GM19240 (cell line): Measurements from ENCODE around the gene UGGT2.
"Not testable (repeated sequence)": the region's sequence is repeated elsewhere in the genome, so short reads cannot be mapped to it uniquely, and the experiment has no call there.

Source experiments
- DNase-seq: peaks from one replicate; pipeline ENCODE4 v3.0.0; 2011; ENCODE audit warnings: low spot score; ENCODE audit not compliant: insufficient read length

Gene UGGT2

DNA sequence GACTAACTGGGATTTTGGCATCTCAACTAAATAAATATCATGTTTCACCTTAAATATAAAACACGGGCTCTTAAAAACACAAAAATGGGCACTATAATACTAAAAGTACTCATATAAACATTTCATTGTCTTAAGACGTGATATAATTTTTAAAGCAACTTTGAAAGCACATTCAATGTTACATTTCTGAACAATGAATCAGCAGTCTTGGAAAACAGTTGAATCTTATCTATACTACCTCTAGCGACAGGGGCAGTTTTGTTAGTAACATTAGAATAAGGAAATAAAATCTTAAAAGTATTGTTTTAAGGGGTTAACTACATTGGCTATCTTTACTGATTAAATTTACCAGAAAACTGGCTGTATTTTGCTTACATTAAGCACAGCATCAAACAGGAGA is 156.9 kb downstream of the UGGT2 start:
- no peak for DNase-seq

DNA sequence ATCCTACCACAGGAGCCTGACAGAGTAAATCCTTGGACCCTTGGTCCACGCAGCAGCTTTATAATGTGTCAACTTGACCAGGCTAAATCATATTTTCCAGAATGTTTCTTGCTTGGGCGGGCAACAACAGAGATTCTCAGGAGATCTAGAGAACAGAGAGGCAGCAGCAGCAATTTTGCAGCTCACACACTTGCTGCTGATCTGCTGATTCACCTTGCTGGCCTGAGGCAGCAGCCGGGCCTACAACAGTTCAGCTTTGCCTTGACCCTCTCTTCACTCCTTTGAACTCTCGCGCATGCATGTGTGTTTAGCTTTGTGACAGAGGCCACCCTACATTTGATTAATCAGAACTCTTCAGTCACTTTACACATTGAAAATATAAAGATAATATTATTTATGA is 159.3 kb downstream of the UGGT2 start:
- DNase-seq = no peak

DNA sequence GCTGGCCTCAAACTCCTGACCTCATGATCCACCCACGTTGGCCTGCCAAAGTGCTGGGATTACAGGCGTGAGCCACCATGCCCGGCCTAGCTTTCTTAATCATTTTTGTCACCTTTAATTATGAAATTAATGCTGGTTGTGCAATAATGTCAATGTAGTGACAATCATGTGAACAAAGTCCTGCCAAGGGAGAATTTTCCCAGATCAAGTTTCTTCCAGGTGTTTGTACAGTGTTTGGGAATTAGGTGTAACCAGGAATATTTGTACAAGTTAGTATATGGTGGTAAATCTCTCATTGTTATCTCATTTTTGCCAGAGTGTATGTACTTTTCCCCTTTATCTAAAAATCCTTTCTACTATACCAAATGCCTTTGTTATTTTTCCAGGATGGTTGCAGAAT is 171.1 kb downstream of the UGGT2 start:
- no peak for DNase-seq

DNA sequence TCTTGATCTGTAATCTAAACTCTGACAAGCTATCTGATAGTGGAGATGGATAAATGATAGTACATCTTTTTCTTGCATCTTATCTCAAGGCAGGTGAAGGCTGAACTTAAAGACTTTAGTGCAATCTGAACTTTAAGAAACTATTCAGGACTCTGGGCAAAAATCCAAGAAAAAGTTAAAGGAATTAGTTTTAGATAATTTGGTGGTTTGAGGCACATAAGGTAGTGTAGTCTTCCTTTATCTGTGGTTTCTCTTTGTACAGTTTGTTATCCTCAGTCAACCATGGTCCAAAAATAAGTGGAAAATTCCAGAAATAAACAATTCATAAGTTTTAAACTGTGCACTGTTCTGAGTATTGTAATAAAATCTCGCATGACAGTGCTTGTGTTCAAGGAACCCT is 172.9 kb downstream of the UGGT2 start:
- no peak for DNase-seq

DNA sequence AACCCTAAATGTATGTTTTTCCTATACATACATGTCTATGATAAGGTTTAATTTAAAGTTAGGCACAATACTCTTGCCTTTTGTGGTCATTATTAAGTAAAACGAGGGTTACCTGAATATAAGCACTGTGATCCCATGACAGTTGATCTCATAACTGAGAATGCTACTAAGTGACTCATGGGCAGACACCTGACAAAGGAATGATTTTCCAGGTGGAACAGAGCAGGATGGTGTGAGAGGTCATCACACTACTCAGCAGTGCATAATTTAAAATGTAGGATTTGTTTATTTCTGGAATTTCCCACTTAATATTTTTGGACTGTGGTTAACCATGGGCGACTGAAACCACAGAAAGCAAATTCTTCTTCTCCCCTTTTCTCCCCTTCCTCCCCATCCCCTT is 178.9 kb downstream of the UGGT2 start:
- no peak for DNase-seq

DNA sequence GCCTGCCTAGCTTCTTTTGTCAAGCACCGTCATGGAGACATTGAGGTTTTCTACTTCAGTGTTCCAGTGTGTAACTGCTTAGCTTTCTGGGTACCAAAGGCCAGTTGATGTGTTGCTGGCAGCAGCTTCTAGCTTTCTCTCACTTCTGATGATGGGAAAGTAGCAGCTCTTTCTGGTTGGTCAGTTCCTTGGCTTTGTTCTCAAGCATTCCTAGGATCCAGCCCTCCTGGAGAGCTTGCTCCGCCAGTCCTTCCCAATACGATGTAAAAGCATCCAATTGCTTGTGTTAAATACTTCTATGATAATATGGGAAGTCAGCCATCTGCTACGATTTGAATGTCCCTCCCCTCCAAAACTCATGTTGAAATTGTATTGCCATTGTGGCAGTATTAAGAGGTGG is 182.8 kb downstream of the UGGT2 start:
- no peak for DNase-seq

DNA sequence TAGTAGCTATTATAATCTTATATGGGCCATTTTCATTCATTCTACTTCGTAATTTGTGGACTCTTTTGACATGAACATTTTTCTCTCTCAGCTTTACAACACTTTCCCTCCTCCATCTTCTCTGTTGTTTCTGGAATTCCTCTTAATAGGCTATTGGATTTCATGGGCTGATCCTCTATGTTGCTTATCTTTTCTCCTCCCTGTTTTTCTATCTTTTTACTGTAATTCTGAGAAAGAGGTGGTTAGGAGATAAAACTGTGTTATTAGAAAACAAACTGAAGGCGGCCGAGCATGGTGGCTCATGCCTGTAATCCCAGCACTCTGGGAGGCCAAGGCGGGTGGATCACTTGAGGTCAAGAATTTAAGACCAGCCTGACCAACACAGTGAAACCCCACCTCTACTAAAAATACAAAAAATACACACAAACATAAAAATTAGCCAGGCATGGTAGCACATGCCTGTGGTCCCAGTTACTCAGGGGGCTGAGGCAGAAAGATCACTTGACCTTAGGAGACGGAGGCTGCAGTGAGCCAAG is 188.1 kb downstream of the UGGT2 start:
- no peak for DNase-seq

DNA sequence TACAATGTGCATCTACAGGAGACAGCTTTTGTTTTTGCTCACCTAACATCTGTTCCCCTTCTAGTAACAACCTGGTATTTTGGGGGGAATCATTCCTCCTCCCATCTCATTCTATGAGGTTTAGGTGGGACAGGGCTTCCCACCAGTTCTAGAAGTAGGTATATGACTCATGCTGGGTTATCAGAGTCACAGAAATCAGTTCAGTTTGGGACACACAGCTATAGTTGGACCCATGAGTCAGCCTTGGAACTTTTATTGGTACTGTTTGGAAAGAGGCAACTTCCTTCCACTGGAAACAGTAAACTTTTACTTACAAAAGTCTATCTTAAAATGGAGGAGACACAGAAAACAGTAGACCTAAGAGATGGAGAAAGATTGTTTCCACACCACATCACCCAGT is 190.8 kb downstream of the UGGT2 start:
- DNase-seq = no peak

DNA sequence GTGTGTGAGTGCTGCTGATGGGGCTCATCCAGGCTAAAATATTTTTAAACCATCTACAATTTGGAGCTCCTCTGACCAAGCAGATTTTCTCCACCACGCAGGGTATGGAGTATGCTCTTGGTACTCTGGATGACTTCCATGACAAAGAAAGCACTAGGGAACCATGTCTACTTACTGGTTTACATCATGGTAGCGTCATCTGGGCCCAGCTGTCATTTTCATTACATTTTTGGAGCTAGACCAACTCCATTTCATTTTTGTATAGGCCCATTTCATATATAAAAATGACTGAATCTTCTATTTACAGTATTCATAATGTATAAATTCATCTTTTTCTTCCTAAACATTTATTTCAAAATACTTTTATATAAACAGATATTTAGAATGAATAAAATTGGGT is 191.9 kb downstream of the UGGT2 start:
- no peak for DNase-seq

DNA sequence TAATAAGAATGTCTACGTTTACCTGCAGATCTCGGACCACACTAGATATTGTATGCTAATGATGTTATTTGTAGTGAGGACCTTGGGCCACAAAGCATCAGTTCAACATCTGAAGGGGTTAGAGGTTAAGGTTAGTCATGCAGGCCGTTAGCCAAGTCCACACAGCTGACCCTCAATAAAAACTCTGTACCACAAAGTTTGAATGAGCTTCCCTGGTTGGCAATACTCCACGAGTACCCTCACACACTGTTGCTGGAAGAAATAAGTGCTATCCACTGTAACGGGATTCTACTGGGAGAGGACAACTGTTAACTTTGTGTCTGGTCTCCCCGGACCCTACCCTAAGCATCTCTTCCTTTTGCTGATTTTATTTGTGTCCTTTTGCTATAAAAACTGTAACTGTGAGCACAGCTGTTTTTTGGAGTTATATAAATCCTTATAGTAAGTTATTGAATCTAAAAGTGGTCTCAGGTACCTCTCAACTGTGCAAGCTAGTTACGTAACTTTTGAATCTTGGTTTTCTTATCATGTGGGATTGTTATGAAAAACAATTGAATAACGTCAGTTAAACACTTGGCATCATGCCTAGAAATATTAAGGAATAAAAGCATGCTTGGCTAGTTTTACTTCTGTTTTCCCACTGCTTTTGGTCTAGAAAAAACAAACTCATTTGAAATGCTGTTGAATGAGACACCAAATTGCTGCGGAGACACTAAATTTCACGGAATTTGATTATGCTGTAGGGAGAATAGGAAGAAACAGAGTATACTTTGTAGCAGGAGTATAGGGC is 194.7 kb downstream of the UGGT2 start:
- DNase-seq = no peak

DNA sequence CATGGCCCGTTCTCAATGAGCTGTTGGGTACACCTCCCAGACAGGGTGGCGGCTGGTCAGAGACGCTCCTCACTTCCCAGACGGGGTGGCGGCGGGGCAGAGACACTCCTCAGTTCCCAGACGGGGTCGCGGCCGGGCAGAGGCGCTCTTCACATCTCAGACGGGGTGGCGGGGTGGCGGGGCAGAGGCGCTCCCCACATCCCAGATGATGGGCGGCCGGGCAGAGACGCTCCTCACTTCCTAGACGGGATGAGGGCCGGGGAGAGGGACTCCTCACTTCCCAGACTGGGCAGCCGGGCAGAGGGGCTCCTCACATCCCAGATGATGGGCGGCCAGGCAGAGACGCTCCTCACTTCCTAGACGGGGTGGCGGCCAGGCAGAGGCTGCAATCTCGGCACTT is 207.5 kb downstream of the UGGT2 start:
- not testable (repeated sequence) for DNase-seq

DNA sequence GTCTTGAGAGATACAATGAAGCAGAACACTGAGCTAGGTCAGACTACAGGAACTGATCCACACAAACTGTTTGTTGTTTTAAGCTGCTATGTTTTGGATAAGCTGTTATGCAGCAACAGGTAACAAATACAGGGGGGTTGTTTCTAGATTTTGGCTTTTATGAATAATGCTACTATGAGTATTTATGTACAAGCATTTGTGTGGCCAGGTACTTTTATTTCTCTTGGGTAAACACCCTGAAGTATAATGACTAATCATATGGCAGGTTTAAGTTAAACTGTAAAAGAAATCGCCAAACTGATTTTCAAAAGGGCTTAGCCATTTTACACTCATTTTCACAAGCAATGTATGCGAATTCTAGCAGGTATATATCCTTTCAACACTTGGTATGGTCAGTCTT is 210.3 kb downstream of the UGGT2 start:
- DNase-seq = no peak

DNA sequence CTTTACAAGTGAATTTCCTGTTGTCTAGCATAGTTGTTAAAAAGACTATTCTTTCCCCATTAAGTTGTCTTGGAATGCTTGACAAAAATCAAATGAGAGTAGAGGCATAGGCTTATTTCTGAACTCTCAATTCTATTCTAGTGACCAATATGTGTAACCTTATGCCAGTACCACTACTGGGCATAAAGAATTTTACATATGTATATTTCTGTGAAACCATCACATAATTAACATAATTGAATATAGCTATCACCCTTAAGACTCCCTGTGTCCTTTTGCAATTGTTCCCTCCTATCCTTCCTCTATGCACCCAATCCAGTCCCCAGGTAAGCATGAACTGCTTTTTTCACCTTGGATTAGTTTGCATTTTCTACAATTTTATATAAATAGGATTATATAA is 211.3 kb downstream of the UGGT2 start:
- no peak for DNase-seq

DNA sequence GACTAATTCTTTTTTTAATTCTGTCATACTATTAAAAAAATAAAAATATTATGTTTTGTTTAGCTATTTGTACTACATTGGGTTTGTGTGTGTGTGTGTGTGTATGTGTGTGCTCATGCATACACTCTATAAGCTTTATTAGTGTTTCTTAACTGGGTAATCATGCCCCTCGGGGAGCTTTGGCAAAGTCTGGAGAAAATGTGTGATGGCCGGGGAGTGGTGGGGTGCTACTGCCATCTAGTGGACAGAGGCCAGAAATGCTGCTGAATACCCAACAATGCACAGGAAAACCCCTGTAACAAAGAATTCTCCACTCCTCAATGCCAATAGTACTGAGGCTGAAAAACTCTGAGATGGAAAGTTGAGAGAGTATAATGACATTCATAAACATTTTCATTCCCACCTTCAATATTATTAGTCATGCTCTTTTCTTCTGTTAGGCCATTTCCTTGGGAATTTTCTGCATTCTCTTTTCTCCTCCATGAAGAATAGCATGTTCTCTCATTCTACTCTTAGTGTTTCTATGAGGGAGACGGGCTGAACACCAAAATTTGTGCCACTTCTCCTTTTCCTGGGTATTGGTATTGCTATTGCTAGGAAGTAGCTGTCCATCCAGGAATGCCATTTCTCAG is 219.0 kb downstream of the UGGT2 start:
- DNase-seq = peak; percentile 21

DNA sequence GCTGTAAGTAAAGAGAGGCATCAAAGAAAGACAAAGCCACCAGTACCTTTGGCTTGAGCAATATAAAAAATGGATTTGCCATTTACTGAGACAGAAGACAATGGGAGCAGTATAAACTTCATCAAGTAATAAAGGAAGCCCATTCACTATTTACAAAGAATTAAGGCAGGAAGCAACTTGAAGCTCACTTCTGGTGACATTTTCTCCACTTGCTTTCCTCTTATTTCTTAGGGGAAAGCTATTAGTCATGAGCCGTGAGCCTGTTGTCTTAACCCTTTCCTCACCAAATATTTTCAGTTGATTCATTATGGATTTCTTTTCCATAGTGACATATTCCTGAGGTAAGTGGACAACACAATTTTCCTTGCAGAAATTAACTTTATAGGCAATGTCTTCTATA is 219.5 kb downstream of the UGGT2 start:
- DNase-seq = no peak

DNA sequence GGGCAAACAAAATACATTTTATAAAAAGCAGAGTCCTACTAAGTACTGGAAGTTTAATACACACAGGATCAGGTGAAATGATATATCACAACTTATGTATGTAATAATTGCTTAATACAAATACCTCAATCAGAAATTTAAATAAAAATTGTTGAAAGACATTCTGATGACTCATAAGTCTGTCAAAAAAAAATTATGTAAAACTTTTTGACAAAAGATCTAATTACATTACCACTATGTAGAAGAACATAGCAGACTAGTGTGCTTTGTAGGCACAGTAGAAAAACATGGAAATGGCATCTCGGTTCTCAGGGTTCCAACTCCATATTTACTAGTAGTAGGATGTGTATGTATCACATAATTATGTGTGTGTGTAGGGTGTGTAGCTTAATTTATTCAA is 220.1 kb downstream of the UGGT2 start:
- DNase-seq = no peak

DNA sequence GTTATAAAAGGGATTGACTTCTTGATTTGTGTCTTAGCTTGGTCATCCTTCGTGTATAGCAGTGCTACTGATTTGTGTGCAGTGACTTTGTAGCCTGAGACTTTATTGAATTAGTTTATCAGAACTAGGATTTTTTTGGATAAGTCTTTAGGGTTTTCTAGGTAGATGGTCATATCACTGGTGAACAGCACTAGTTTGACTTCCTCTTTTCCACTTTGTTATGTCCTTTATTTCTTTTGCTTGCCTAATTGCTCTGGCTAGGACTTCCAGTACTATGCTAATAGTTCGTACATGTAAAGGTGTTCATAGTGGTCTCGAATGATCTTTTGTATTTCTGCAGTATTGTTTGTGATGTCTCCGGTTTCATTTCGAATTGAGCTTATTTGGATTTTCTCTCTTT is 230.9 kb downstream of the UGGT2 start:
- DNase-seq = no peak

DNA sequence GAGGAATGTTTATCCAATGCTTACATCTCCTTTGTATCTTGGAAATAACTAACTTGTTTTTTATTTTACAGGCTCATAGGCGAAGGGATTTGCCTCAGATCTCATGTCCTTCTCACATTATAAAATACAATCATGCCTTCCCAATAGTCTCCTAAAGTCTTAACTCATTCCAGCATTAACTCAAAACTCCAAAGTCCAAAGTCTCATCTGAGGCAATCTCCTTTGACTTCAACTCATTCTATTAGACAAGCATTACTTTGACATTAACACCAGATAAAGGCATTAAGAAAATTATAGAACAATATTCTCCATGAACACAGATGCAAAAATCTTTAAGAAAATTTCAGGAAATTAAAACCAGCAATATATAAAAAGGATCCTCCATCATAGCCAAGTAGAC is 238.7 kb downstream of the UGGT2 start:
- no peak for DNase-seq

DNA sequence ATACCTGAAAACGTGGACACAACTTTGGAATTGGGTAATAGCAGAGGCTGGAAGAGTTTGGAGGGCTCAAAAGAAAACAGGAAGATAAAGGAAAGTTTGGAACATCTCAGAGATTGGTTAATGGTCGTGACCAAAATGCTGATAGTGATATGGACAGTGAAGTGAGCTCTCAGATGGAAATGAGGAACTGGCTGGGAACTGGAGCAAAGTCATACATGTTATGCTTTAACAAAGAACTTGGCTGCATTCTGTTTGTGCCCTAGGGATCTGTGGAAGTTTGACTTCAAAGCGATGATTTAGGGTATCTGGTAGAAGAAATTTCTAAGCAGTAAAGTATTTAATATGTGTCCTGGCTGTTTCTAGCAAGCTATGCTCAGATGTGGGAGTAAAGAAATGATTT is 240.1 kb downstream of the UGGT2 start:
- no peak for DNase-seq

DNA sequence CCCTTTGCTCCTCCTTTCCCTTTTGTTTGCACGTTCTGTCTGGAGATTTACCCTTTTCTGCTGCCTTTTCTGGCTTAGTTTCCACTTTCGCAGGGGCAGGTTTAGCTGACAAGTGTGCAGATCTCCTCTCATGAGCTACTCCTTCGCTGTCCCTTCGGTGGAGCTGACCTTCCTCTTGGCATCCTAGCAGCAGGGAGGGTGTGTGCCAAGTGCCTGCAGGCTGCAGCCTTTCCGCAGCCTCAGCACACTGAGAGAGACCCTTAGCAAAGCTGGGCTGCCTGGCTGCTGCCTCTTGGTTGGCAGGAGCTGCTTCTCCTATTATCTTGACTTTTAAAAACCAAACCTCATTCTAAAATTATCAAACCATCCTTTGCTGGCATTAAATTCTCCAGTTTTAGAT is 243.8 kb downstream of the UGGT2 start:
- no peak for DNase-seq

DNA sequence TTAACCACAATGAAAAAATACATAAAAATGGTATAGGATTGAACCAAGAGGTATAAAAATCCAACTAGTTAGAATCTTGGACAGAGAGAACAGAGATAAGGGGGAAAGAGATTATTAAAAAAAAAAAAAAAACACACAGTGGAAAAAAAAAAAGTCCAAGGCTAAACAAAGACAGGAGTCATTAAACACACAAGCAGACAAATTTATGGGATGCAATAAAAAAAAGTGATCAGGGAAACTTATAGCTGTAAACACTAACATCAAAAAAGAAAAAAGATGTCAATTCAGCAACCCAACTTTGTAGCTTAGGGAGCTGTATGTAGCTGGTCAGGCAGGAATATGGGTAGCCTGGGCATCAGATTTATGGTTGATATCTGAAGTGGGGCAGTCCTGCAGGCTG is 247.3 kb downstream of the UGGT2 start:
- DNase-seq = no peak

DNA sequence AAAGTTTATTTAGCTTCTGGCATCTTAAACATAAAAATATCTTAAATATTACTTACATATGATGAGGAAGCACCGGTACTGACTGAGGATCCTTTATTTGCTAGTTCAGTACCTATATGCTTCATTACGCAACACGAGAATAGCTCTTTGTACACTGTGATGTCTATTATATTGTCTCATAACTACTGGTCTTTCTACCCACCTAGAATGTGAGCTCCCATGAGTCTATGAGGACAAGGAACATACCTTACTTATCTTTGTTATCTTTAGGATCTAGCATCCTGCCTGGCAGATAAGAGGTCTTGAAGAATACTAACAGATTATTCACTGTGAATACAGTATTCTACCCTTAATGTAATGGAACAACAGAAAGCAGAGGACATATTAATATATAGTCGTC is 251.4 kb downstream of the UGGT2 start:
- DNase-seq = no peak

DNA sequence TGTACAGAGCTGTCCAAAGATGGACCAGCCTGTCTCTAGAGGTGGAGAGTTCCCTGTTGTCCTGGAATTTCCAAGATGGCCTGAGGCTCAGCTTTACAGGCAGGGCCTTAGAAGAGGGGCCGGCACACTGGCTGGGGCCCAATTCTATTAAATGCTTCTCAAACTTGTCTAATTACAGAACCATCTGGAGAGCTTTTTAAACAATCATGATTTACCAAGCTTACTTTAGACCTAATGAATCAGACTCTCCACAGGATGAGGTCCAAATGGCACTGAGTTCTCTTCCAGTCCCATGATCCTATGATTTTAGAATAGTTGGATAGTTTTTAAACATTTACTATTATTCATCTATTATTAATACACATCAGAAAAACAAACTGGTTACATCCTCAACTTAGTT is 252.8 kb downstream of the UGGT2 start:
- DNase-seq = no peak
